MM.1S (cell line): ENCODE results near the gene MCL1.

Experiments
- DNase-seq: peaks from one replicate; pipeline ENCODE4 v3.0.0-alpha.2; 2015
- H2AFZ ChIP-seq: fragments of 300-600 bp; sonication (generic); 2 replicates; pipeline ENCODE4 v1.6.0; 2016; ENCODE audit warnings: antibody characterized with exemption, low read length
- H3F3A ChIP-seq: fragments of 300-600 bp; sonication (generic); 2 replicates; pipeline ENCODE4 v1.6.1; 2016; ENCODE audit warnings: mild to moderate bottlenecking, antibody characterized with exemption, low read length, moderate library complexity, mixed read lengths; ENCODE audit not compliant: insufficient read depth
- H3K27ac ChIP-seq: fragments of 300-600 bp; sonication (generic); 2 replicates; pipeline ENCODE4 v1.5.1; 2016; ENCODE audit warnings: mild to moderate bottlenecking, low read length
- H3K27me3 ChIP-seq: fragments of 300-600 bp; sonication (generic); replicated peaks from 2 replicates; pipeline ENCODE4 v1.6.0; 2016; ENCODE audit warnings: low read length; ENCODE audit not compliant: insufficient read depth
- H3K36me3 ChIP-seq: fragments of 300-600 bp; sonication (generic); replicated peaks from 2 replicates; pipeline ENCODE4 v1.6.1; 2016; ENCODE audit warnings: mild to moderate bottlenecking, low read length, mixed read lengths; ENCODE audit not compliant: insufficient read depth
- H3K4me1 ChIP-seq: fragments of 300-600 bp; sonication (generic); 2 replicates; pipeline ENCODE4 v1.6.1; 2016; ENCODE audit warnings: low read length, mixed read lengths
- H3K4me2 ChIP-seq: fragments of 300-600 bp; sonication (generic); 2 replicates; pipeline ENCODE4 v1.6.0; 2016; ENCODE audit warnings: low read depth, low read length
- H3K4me3 ChIP-seq: fragments of 300-600 bp; sonication (generic); 2 replicates; pipeline ENCODE4 v1.5.1; 2016; ENCODE audit warnings: low read length, mixed read lengths
- H3K79me2 ChIP-seq: fragments of 300-600 bp; sonication (generic); 2 replicates; pipeline ENCODE4 v1.6.1; 2016; ENCODE audit warnings: mixed run types, low read length, mixed read lengths
- H3K9ac ChIP-seq: fragments of 300-600 bp; sonication (generic); 2 replicates; pipeline ENCODE4 v1.6.1; 2016; ENCODE audit warnings: low read length, mixed read lengths
- H3K9me2 ChIP-seq: fragments of 300-600 bp; sonication (generic); replicated peaks from 2 replicates; pipeline ENCODE4 v1.6.1; 2016; ENCODE audit warnings: mild to moderate bottlenecking, low read length, mixed read lengths; ENCODE audit not compliant: insufficient read depth
- H3K9me3 ChIP-seq: fragments of 300-600 bp; sonication (generic); replicated peaks from 2 replicates; pipeline ENCODE4 v1.6.1; 2016; ENCODE audit warnings: mild to moderate bottlenecking, low read length, mixed read lengths; ENCODE audit not compliant: insufficient read depth
- H4K20me1 ChIP-seq: fragments of 300-600 bp; sonication (generic); 2 replicates; pipeline ENCODE4 v1.6.1; 2016; ENCODE audit warnings: mild to moderate bottlenecking, low read length, moderate library complexity, mixed read lengths; ENCODE audit not compliant: insufficient read depth
- CTCF ChIP-seq: fragments of 300-600 bp; sonication (generic); IDR thresholded peaks from 2 replicates; pipeline ENCODE4 v1.5.1; 2016; ENCODE audit warnings: antibody characterized with exemption, low read length, mixed read lengths
- EZH2 ChIP-seq: fragments of 300-600 bp; sonication (generic); optimal IDR thresholded peaks from 2 replicates; pipeline ENCODE3; 2017; ENCODE audit warnings: low read depth, mild to moderate bottlenecking, antibody characterized with exemption, low read length, mixed read lengths
- EZH2phosphoT487 ChIP-seq: fragments of 300-600 bp; sonication (generic); IDR thresholded peaks from 2 replicates; pipeline ENCODE4 v1.6.1; 2018; ENCODE audit warnings: antibody characterized with exemption, low read length

Gene MCL1

DNA sequence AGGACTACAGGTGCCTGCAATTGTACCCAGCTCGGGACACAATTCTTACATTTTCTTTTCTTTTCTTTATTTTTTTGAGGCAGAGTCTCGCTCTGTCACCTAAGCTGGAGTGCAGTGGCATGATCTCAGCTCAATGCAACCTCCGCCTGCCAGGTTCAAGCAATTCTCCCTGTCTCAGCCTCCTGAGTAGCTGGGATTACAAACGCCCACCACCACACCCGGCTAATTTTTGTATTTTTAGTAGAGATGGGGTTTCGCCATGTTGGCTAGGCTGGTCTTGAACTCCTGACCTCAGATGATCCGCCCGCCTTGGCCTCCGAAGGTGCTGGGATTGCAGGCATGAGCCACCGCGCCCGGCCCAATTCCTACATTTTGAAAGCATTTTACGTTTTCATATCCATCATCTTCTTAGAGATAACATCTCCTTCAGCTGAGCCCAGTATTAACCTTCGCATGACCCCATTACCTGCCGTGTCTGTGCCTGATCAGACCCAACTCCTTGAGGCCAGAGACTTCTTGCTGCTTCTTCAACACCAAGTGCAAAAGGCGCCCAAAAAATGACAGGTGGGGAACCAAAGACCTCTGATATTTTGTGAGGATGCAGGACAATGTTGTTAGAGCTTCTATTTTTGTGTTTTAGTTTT, 33.0 kb downstream of the MCL1 start:
- Histone ChIP-seq H3K36me3 (no peaks in the 10 kb centered on the region), H3K79me2 (no peaks in the 10 kb centered on the region), H4K20me1 (no peaks in the 10 kb centered on the region), H3K27ac (no peak overlapping the region), H3F3A (no peaks in the 10 kb centered on the region), H3K9me3 (no peaks in the 10 kb centered on the region), H2AFZ (no peak overlapping the region), H3K27me3 (peaks cover 20% of the 10 kb centered on the region), H3K9ac (no peak overlapping the region), H3K9me2 (no peaks in the 10 kb centered on the region), H3K4me2 (no peak overlapping the region), H3K4me3 (no peak overlapping the region), H3K4me1 (0 out of 2 replicates have a peak, but pooled peaks cover 2% of the 10 kb centered on the region)
- DNase-seq: peak; percentile 1
- TF ChIP-seq EZH2phosphoT487: no peak
- no peak for TF ChIP-seq CTCF
- TF ChIP-seq EZH2: no peak

DNA sequence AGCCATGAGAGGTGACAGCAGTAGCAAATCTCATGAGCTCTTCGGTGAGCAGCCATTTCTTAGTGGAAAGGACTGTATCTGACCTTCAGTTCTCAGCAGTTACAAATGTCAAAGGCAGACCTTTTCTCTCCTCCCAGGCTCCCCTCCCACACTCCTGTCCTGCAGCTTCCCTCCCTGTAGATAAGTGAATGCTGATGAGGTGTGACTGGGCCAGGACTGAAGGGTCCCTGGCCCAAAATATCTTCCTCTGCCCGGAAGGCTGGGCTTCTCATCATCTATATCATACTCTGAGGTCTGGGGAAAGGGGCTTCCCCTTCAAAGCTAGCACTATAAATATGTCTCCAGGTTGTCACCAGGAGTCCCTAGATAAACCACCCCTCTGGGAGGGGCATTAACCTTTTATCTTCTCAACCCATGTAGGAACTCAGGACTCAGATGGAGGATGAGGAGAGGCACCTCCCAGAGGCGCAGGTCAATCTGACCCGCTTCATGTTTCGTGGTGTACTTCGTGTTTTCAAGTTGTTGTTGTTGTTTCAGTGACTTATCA, 33.9 kb downstream of the MCL1 start:
- no peak for TF ChIP-seq EZH2phosphoT487
- no peak for TF ChIP-seq CTCF
- no peak for TF ChIP-seq EZH2
- Histone ChIP-seq H4K20me1 (no peaks in the 10 kb centered on the region), H3K27ac (no peak overlapping the region), H2AFZ (0 out of 2 replicates have a peak overlapping the region, but pooled peaks have one; percentile 18), H3K79me2 (no peaks in the 10 kb centered on the region), H3K9ac (no peak overlapping the region), H3K4me1 (0 out of 2 replicates have a peak, but pooled peaks cover 2% of the 10 kb centered on the region), H3F3A (no peaks in the 10 kb centered on the region), H3K36me3 (no peaks in the 10 kb centered on the region), H3K9me2 (no peaks in the 10 kb centered on the region), H3K27me3 (peaks cover 12% of the 10 kb centered on the region), H3K4me3 (no peak overlapping the region), H3K4me2 (no peak overlapping the region), H3K9me3 (no peaks in the 10 kb centered on the region)
- DNase-seq: peak; percentile 6

DNA sequence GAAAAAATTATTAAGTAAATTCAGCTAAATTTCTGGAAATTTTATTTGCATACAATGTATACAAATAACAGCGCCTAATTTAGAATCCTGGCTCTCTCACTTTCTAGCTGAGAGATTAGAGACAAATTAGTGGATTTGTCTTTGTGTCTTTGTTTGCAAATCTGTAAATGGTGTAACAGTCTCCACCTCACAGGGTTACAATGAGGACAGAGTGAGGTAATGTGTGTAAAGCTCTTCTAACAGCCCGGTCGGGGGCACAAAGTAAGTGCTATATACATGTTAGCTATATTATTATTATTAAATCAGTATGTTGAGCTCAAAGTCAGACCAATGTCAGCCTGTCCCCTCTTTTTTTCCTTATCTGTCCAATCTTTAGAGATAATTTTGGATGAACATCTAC, 35.2 kb downstream of the MCL1 start:
- H3K4me1 ChIP-seq: 0 out of 2 replicates have a peak, but pooled peaks cover 2% of the 10 kb centered on the region
- H4K20me1 ChIP-seq: no peaks in the 10 kb centered on the region
- H3F3A ChIP-seq: no peaks in the 10 kb centered on the region
- no peak overlapping the region for H3K27ac ChIP-seq
- H2AFZ ChIP-seq: no peak overlapping the region
- no peak overlapping the region for H3K4me2 ChIP-seq
- H3K27me3 ChIP-seq: no peaks in the 10 kb centered on the region
- no peak overlapping the region for H3K4me3 ChIP-seq
- no peak overlapping the region for H3K9ac ChIP-seq
- peak; percentile 3 for DNase-seq
- no peaks in the 10 kb centered on the region for H3K9me2 ChIP-seq
- H3K36me3 ChIP-seq: no peaks in the 10 kb centered on the region
- no peak for TF ChIP-seq EZH2phosphoT487
- no peak for TF ChIP-seq CTCF
- no peak for TF ChIP-seq EZH2
- H3K9me3 ChIP-seq: no peaks in the 10 kb centered on the region
- H3K79me2 ChIP-seq: no peaks in the 10 kb centered on the region
